HL-60 (cell line): ENCODE results near the gene CNN3.

ENCODE experiments used
- DNase-seq, 2 experiments: peaks; one replicate each; pipeline ENCODE4 v3.0.0-alpha.2; 2010 to 2020; ENCODE audit warnings: low read depth in 1 of 2, low spot score in 1 of 2
- H3K27ac ChIP-seq: fragments of 250-450 bp; sonication (Bioruptor Pico); replicated peaks from 2 replicates; pipeline ENCODE4 v1.5.1; 2020; ENCODE audit warnings: mild to moderate bottlenecking, moderate library complexity
- H3K27me3 ChIP-seq: fragments of 250-450 bp; sonication (Bioruptor Pico); 2 replicates; pipeline ENCODE4 v1.5.1; 2021; ENCODE audit warnings: mild to moderate bottlenecking, moderate library complexity; ENCODE audit not compliant: insufficient read depth, poor library complexity, severe bottlenecking
- H3K4me3 ChIP-seq: replicated peaks from 2 replicates; pipeline ENCODE4 v1.5.1; 2011; ENCODE audit warnings: mild to moderate bottlenecking, control low read depth, low read length; ENCODE audit not compliant: insufficient read depth
- GABPA ChIP-seq: IDR thresholded peaks from 2 replicates; pipeline ENCODE4 v1.6.1; 2012; ENCODE audit warnings: low read depth
- POLR2AphosphoS5 ChIP-seq: IDR thresholded peaks from 2 replicates; pipeline ENCODE4 v1.6.1; 2012; ENCODE audit warnings: low read depth
- REST ChIP-seq: IDR thresholded peaks from 2 replicates; pipeline ENCODE4 v1.6.1; 2012; ENCODE audit warnings: low read depth; ENCODE audit not compliant: insufficient replicate concordance
- SPI1 ChIP-seq: IDR thresholded peaks from 2 replicates; pipeline ENCODE4 v1.6.1; 2012; ENCODE audit warnings: low read depth, mild to moderate bottlenecking, borderline replicate concordance
- TF ChIP-seq, protein P1 (sequence below): IDR thresholded peaks from one replicate; pipeline ENCODE4 v1.5.1; 2011; ENCODE audit warnings: low read length, control low read depth, inconsistent platforms; ENCODE audit not compliant: insufficient read depth

CNN3 gene

DNA sequence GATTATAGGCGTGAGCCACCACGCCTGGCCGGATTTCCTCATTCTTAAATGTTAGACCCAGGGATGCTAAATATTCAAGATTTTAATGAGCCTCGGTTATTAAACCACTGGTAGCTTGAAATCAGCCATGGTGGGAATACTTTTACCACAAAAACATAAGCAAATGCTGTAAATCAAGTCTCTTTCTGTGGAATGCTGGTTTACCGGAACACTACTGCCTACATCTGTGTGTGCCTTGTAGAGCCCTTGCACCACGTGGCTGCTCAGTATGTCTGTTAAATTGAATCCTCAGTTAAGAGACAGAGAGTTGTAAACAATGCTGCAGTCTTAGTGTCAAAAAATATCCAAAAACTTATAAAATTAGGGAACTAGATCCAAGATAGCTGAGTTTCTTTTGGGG, 26.8 kb upstream of the CNN3 start:
- TF ChIP-seq SPI1 (no peak), REST (no peak), GABPA (no peak), POLR2AphosphoS5 (no peak)
- TF ChIP-seq, protein P1, sequence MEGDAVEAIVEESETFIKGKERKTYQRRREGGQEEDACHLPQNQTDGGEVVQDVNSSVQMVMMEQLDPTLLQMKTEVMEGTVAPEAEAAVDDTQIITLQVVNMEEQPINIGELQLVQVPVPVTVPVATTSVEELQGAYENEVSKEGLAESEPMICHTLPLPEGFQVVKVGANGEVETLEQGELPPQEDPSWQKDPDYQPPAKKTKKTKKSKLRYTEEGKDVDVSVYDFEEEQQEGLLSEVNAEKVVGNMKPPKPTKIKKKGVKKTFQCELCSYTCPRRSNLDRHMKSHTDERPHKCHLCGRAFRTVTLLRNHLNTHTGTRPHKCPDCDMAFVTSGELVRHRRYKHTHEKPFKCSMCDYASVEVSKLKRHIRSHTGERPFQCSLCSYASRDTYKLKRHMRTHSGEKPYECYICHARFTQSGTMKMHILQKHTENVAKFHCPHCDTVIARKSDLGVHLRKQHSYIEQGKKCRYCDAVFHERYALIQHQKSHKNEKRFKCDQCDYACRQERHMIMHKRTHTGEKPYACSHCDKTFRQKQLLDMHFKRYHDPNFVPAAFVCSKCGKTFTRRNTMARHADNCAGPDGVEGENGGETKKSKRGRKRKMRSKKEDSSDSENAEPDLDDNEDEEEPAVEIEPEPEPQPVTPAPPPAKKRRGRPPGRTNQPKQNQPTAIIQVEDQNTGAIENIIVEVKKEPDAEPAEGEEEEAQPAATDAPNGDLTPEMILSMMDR = no peak
- no peaks in the 10 kb centered on the region for H3K27me3 ChIP-seq
- H3K27ac ChIP-seq = no peak overlapping the region
- DNase-seq = no peak
- H3K4me3 ChIP-seq = no peak overlapping the region

DNA sequence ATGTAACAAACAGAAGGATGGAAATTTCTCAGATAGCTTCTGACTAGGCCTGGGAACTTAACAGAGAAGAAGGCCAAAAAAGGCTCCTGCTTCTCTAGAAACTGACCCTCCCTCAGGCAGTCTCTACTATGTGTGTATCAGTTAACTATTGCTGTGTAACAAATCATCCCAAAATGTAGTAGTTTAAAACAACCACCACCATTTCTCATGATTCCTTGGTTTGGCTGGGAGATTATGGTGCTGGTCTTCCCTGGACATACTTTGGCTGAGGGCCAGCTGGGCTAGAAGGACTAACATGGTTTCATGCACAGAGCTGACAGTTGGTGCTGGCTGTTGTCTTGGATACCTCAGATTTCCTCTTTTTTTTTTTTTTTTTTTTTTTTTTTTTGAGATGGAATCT, 26.2 kb upstream of the CNN3 start:
- no peak for DNase-seq
- H3K4me3 ChIP-seq = no peak overlapping the region
- no peak overlapping the region for H3K27ac ChIP-seq
- H3K27me3 ChIP-seq = no peaks in the 10 kb centered on the region
- TF ChIP-seq REST (no peak), GABPA (no peak)

DNA sequence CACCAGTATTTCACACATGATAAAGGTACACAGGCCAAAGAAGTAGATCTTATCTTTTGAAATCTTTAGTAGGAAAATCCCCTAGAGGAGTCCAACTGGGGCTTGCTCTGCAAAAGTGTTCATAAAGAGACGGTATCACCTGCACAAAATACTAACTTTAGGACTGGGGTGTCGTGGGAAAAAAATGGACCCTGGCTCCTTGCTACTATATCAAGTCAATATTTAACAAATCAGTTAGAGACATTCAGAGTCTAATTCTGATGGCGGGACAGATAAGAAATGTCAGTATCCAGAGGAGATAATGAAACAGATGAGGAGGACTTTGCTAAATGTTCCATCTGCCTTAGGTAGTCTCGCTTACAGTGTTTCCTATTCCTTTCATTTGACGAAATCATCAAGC, 25.6 kb upstream of the CNN3 start:
- DNase-seq = no peak
- TF ChIP-seq SPI1 = no peak
- TF ChIP-seq REST = no peak
- TF ChIP-seq, protein P1 = no peak
- no peak for TF ChIP-seq GABPA
- TF ChIP-seq POLR2AphosphoS5 = no peak
- H3K4me3 ChIP-seq = no peak overlapping the region
- H3K27ac ChIP-seq = no peak overlapping the region
- no peaks in the 10 kb centered on the region for H3K27me3 ChIP-seq
